Panc1 (cell line): ENCODE data around the gene ACOX3.

Experiments used
- CTCF ChIP-seq: fragments of 450-650 bp; IDR thresholded peaks from 2 replicates; pipeline ENCODE4 v1.5.1; 2017; ENCODE audit warnings: mild to moderate bottlenecking
- POLR2AphosphoS5 ChIP-seq: IDR thresholded peaks from 2 replicates; pipeline ENCODE4 v1.6.1; 2012; ENCODE audit warnings: mild to moderate bottlenecking, low read depth, low read length, moderate library complexity

GRCh38 chr4:8332038-8332857, 108.3 kb downstream of the ACOX3 start:
- TF ChIP-seq CTCF (no peak), POLR2AphosphoS5 (no peak)
